ENCODE measurements around the gene DMPK. TPM values are rescaled to one million over a fixed set of nuclear protein-coding genes. Genes with fewer than 3 reads are reported as not detected.

The DMPK gene
- total RNA-seq, 1 donor from 2014 or later = 284 TPM

DNA sequence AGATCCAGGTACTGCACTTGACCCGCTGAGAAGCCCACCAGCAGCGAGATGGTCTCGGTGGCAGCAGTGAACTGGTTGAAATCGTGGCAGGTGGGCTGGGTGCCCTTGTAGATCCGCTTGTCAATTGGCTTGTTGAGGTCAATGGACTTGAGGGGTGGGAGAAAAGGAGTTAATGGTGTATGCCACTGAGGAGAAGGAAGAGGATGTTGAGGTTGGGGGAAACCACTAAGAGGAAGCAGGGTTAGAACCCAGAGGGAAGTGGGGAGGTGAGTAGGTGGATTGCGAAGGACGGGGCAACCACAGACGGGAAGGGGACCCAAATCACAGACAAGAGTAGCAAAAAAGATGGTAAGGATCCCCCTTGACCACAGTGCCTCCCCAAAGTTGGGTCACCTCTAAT, 8.7 kb upstream of the DMPK start:
- TF ChIP-seq, protein P1, sequence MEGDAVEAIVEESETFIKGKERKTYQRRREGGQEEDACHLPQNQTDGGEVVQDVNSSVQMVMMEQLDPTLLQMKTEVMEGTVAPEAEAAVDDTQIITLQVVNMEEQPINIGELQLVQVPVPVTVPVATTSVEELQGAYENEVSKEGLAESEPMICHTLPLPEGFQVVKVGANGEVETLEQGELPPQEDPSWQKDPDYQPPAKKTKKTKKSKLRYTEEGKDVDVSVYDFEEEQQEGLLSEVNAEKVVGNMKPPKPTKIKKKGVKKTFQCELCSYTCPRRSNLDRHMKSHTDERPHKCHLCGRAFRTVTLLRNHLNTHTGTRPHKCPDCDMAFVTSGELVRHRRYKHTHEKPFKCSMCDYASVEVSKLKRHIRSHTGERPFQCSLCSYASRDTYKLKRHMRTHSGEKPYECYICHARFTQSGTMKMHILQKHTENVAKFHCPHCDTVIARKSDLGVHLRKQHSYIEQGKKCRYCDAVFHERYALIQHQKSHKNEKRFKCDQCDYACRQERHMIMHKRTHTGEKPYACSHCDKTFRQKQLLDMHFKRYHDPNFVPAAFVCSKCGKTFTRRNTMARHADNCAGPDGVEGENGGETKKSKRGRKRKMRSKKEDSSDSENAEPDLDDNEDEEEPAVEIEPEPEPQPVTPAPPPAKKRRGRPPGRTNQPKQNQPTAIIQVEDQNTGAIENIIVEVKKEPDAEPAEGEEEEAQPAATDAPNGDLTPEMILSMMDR (IDR thresholded peaks at IDR 0.05; ENCODE audit: borderline replicate concordance) = no peak
- Histone ChIP-seq H3K4me3 (peak overlapping the region; percentile 80), H3K9me3 (replicated peaks) (no peaks in the 10 kb centered on the region), H3K4me1 (peaks cover 57% of the 10 kb centered on the region), H3K27ac (replicated peaks) (no peak overlapping the region), H3K36me3 (peaks cover 44% of the 10 kb centered on the region), H3K27me3 (ENCODE audit: low read depth) (no peaks in the 10 kb centered on the region)
- DNase-seq = no peak
- intact Hi-C loops (cut with micrococcal nuclease) = no loop called here

DNA sequence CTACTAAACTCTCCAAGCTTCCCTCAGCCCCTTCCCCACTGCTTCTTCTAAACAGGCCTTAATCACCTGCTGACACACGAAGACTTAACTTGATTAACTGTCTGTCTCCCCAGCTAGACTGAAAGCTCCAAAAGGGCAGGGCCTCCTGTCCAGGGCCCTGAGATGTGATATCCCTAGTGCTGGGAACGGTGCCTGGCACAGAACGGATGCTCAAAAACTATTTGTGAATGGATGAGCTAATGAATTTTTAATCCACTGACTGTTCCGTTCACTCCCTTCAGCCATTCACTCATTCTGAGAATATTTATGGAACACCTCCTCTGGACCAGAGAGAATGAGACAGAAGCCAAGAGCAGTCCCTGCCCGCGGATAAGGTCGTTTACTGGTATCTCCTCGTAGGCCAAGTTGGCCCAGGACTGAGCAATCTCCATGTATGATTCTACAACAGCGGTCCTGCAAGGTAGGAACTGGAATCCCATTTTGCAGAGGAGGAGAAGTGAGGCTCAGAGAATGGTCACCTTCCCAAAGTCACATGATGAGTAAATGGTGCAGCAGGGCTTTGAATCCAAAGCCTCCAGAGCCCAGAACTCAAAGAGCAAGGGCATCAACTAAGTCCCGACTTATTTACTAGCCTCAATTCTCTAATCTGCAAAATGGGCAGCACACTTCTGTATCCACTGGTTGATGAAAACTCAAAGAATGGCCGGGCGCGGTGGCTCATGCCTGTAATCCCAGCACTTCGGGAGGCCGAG, 6.9 kb upstream of the DMPK start:
- Histone ChIP-seq H3K4me1 (peaks cover 75% of the 10 kb centered on the region), H3K27ac (replicated peaks) (peak overlapping the region; percentile 55), H3K27me3 (ENCODE audit: low read depth) (no peaks in the 10 kb centered on the region), H3K4me3 (no peak overlapping the region), H3K9me3 (replicated peaks) (no peaks in the 10 kb centered on the region), H3K36me3 (peaks cover 51% of the 10 kb centered on the region)
- intact Hi-C loops (cut with micrococcal nuclease) = no loop called here
- TF ChIP-seq, protein P1 (IDR thresholded peaks at IDR 0.05; ENCODE audit: borderline replicate concordance) = no peak
- no peak for DNase-seq

GRCh38 chr19:45786533-45786894, 4.2 kb upstream of the DMPK start:
- H3K27me3 ChIP-seq (ENCODE audit: low read depth) = no peaks in the 10 kb centered on the region
- H3K4me1 ChIP-seq = peaks cover 86% of the 10 kb centered on the region
- intact Hi-C loops (cut with micrococcal nuclease) = no loop called here
- DNase-seq = no peak
- TF ChIP-seq, protein P1 (IDR thresholded peaks at IDR 0.05; ENCODE audit: borderline replicate concordance) = no peak
- H3K36me3 ChIP-seq = peaks cover 51% of the 10 kb centered on the region
- H3K27ac ChIP-seq (replicated peaks) = peak overlapping the region; percentile 94
- no peaks in the 10 kb centered on the region for H3K9me3 ChIP-seq (replicated peaks)
- H3K4me3 ChIP-seq = no peak overlapping the region

- Histone ChIP-seq H3K4me3 (no peak overlapping the region), H3K36me3 (peaks cover 51% of the 10 kb centered on the region), H3K27ac (replicated peaks) (peak overlapping the region; percentile 94), H3K4me1 (peaks cover 86% of the 10 kb centered on the region), H3K9me3 (replicated peaks) (no peaks in the 10 kb centered on the region), H3K27me3 (ENCODE audit: low read depth) (no peaks in the 10 kb centered on the region)
- TF ChIP-seq, protein P1 (IDR thresholded peaks at IDR 0.05; ENCODE audit: borderline replicate concordance) = no peak
- intact Hi-C loops (cut with micrococcal nuclease) = no loop called here
- no peak for DNase-seq
Measured at GRCh38 chr19:45785781-45786532, 3.7 kb upstream of the DMPK start.

- TF ChIP-seq, protein P1 (IDR thresholded peaks at IDR 0.05; ENCODE audit: borderline replicate concordance) = no peak
- no peak for DNase-seq
- peaks cover 93% of the 10 kb centered on the region for H3K4me1 ChIP-seq
- H3K4me3 ChIP-seq = no peak overlapping the region
- peaks cover 42% of the 10 kb centered on the region for H3K36me3 ChIP-seq
- intact Hi-C loops (cut with micrococcal nuclease) = no loop called here
- H3K9me3 ChIP-seq (replicated peaks) = no peaks in the 10 kb centered on the region
- H3K27me3 ChIP-seq (ENCODE audit: low read depth) = no peaks in the 10 kb centered on the region
- peak overlapping the region; percentile 94 for H3K27ac ChIP-seq (replicated peaks)
Measured at GRCh38 chr19:45785097-45785496, 2.8 kb upstream of the DMPK start.
